HTERT RPE-1 (cell line): ENCODE results near the gene IL1RAPL1.

Experiments
- in situ Hi-C: fragments of 300-500 bp; cut with MboI; formaldehyde crosslinking; loops from 4 replicates; pipeline ENCODE4 v1.14.3; 2020; ENCODE audit warnings: low sequenced_read_pairs

The IL1RAPL1 gene

DNA sequence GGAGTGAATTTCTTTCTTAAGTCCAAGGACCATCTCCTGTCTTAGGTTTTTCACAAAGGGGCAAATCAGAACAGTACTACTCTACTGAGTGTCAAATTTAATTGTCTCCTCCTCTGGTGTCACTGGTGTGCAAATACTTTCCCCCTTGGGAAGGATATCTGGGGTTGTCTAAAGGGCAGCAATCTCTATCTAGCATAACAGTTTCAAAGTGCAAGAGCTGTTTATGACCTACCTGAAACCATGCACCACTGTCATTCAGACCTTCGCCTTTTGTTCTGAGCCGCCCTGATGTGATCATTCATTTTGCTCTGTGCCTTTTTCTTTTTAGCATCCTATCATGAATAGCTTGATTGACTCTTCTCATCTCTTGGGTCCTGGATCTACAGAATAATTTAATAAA, 39.3 kb downstream of the IL1RAPL1 start:
- in situ Hi-C loops: no loop called here

DNA sequence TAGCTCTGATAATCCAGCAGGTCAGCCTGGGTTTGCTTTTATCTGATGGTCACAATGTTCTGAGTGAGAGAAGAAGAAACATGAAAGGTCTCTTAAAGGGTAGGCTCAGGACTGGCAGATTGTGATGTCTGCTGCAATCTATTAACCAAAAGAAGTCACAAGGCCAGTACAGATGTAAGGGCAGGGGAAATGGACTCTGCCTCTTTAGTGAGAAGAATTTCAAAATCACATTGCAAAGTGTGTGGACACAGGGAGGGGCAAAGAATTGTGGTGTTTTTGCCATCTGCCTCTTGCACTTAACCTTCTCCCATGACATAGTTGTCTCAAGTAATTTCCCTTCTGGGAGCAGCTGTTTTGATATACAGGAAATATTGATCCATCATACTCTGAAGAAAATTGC, 40.9 kb downstream of the IL1RAPL1 start:
- in situ Hi-C loops: no loop called here

GRCh38 chrX:28638775-28639174, 51.5 kb downstream of the IL1RAPL1 start:
- in situ Hi-C loops: no loop called here

DNA sequence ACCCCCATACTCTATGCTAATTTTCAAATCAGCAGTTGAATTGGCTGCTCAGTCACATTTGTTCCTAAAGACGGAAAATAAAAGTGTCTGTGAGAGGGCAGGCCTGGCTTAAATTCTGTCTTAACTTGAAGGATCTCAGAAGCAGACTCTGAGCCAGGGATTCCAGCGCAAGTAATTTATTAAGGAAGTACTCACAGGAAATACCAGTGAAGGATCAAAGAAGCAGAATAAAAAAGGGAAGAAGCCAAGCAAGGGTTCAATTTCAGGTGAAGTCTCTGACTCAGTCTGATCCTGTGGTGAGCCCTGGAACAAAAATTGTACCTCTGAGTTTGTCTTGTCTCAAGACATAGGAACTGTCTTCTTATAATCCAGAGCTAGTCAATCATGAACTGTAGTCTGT, 52.2 kb downstream of the IL1RAPL1 start:
- in situ Hi-C loops: no loop called here

DNA sequence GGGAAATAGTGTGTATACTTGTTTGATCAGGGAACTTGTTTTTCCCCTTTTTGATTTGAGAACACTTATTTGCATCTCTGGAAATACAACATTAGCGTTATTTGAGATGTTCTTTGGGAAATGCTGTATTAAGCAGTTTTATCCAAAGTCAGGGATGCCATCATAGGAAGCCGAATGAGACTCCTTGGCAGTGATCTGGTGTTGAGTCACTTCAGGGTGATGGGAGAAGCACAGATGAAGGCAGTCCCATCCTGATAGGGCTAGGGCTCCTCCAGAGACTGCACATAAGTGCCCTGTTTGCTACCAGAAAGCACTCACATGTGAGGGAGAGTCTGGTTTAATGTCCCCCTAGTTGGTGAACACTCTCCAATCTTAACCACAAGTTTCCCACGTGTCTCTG, 62.3 kb downstream of the IL1RAPL1 start:
- in situ Hi-C loops: no loop called here

DNA sequence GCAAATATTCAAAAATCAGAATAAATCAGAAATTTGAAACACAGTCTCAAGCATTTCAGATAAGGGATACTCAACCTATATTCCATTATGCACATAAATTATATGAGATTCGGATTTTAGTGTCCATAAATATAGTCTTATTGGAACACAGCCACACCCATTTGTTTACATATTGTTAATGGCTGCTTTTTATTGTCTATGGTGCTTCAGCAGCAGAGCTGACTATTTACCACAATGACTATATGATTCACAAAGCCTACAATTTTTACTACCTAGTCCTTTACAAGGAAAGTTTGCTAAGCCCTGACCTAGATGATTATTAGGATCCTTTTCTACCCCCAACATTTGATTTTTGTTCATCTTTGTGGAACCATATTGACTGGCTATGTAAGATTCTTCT, 63.9 kb downstream of the IL1RAPL1 start:
- in situ Hi-C loops: no loop called here

- in situ Hi-C loops: no loop called here
Observed at GRCh38 chrX:28659269-28659668, 72.0 kb downstream of the IL1RAPL1 start.

DNA sequence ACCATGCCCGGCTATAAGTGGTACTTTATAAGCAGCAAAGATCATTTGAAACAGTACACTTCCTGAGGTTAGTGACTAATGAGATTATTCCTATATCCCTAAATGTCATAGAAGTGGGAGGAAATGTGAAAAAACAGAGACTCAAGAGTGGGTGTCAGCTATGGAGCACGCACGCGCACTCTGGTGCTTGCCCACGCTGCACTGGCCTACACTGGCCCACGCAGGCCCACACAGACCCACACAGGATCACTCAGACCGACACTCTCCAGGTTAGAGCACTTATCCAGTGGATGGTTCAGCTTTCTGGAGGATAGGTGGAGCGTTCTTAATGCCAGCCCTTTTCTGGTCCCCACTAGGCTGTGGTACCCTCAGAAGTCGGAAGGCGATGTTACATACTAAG, 78.5 kb downstream of the IL1RAPL1 start:
- in situ Hi-C loops: no loop called here

DNA sequence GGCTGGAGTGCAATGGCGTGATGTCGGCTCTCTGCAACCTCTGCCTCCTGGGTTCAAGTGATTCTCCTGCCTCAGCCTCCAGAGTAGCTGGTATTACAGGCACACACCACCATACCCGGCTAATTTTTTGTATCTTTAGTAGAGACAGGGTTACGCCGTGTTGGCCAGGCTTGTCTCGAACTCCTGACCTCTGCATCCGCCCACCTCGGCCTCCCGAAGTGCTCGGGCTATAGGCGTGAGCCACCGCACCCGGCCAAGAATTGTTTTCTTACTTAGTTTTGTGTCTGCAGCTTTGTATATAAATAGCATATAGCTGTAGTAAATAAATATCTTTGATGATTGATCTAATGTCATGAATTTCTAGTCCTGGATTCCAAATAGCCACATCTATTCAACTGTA, 81.1 kb downstream of the IL1RAPL1 start:
- in situ Hi-C loops: no loop called here

DNA sequence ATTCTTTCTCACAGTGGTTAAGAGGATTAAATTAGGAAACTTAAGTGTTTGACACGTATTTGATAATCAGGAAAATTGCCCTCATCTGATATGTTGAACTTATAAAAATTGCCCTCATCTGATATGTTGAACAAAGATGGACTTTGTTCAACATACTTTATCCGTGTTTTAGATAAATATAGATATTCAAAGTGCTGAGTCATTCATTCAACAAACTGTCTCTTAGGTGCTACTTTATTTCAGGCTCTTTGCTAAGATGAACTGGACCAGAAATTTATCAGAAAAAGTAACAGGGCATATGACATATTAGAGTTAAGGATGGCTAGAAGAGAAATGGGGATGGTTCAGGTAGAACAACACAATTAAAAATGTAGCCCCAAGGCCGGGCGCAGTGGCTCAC, 81.7 kb downstream of the IL1RAPL1 start:
- in situ Hi-C loops: no loop called here

DNA sequence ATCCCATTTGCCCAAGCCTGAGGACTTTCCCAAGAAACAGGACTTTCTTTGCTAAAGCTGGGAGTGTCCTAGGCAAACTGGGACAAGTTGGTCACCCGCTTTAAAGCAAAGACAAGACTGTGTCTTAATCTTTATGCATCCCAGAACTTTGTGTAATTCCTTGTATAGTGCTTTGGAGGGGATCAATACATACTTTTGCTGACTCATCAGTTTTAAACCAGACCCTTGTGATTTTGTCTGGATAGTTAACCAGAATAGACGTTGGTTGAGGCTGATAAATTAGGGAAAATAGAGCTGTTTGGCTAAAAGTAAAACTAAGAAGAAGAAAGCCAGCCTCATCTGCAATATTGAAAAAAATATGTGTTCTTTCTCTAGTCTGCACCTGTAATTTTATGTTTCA, 82.8 kb downstream of the IL1RAPL1 start:
- in situ Hi-C loops: no loop called here

DNA sequence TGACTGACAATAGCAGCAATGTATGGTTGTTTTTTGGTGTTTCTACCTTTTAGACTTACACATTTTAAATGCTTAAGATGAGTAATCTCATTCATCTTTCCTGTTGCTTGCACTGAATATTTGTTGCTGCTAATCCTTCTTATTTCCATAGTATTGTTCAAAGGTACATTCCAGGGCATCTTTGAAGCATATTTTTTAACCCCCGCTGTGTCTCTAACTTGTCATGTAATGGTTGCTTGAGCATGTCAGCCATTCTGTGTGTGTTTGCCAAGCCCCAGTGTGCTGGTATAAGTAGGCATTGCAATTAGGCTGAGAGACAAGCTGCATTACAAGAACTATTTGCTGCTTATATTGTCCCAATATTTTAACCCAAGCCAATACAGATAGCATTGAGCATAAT, 87.9 kb downstream of the IL1RAPL1 start:
- in situ Hi-C loops: no loop called here

- in situ Hi-C loops: no loop called here
Observed at GRCh38 chrX:28693101-28693500, 105.9 kb downstream of the IL1RAPL1 start.

- in situ Hi-C loops: no loop called here
Observed at GRCh38 chrX:28697732-28698131, 110.5 kb downstream of the IL1RAPL1 start.

DNA sequence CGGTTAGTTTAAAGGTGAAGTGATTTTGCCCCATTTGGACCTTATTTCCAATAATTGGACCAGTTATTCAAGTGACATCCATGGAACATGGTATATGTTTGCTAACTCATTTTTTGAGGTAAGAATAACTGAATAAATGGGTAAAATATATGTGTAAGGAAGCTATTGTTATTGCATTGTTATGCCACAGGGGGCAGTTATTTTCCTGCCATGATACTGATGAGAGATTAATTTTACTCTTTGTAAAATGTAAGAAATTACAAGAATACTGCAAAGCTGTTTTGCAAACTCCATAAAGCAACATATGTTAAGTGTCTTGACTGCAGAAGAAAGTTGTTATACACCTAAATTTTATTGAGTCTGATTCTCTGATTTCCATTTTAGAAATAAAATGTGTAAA, 114.0 kb downstream of the IL1RAPL1 start:
- in situ Hi-C loops: no loop called here

DNA sequence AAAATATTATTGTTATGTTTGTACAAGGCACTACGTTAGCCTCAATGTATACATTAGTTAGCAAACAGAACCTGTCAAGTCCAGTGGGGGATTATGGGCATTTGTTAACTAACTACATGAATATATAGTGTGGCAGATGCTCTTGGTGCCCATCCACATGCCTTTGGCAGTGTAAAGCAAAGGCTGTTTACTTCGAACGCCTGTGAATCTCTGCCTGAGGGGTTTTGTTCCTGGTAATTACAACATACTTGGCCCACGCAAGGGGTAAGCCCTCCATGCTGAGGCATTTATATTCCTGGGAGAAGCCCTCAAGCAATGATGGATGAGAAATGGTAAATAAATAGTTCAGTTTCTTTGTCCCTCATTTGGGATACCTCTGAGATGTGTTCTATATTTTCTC, 119.7 kb downstream of the IL1RAPL1 start:
- in situ Hi-C loops: no loop called here

- in situ Hi-C loops: no loop called here
Observed at GRCh38 chrX:28709421-28709820, 122.2 kb downstream of the IL1RAPL1 start.

DNA sequence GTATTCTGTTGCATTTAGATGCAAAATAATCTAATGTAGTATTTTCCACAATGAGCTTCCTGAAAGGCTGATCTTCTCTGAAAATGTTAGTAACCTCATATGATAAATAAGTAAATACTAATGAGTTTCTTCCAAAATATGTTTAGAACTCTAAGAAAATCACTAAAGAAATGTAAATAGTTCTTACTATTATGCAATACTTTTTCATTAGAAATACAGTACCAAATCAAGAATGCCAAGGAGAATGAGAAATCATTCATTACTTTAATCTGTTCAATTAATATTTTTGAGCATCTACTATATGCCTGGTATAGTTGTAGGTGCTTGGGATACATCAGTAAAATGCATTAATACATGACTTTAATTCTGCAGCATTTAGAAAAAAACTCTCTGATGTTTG, 130.6 kb downstream of the IL1RAPL1 start:
- in situ Hi-C loops: no loop called here

GRCh38 chrX:28718450-28718849, 131.2 kb downstream of the IL1RAPL1 start:
- in situ Hi-C loops: no loop called here

- in situ Hi-C loops: no loop called here
Observed at GRCh38 chrX:28719620-28720019, 132.4 kb downstream of the IL1RAPL1 start.

DNA sequence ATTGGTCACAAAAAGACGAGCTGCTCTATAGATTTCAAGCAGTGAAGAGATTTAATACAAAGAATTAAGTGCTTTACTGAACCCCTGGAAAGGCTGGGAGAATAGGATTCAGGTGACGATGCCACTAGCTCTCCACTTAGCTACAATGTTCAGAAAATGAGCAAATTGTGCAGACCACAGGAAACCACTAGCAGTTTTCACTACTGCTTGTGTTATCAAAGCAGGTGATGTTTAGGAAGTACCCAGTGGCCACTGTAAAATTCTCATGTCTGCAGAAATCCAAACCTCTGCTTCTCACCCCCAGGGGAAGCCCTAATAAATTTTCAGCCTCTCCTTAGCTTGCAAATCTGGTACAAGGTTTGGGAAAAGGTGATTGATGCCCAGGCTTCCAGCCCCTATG, 165.1 kb downstream of the IL1RAPL1 start:
- in situ Hi-C loops: no loop called here

DNA sequence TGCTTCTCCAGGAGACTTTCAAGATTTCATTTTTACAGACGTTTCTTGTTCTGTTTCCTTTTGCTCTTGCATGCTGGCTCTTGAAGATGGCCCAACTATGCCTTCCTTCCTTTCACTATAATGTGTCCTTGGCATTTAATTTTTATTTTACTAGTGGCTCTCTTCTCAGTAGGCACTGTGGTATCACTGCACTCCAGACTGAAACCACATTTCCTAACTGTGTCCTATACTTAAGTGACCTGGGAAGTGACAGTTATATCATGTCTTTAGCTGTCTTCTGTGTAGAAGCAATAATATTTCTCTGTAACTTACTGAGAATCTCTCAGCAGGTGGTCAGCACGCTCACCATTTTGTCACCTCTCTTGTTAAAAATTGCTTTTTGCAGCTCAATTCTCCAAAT, 168.9 kb downstream of the IL1RAPL1 start:
- in situ Hi-C loops: no loop called here

DNA sequence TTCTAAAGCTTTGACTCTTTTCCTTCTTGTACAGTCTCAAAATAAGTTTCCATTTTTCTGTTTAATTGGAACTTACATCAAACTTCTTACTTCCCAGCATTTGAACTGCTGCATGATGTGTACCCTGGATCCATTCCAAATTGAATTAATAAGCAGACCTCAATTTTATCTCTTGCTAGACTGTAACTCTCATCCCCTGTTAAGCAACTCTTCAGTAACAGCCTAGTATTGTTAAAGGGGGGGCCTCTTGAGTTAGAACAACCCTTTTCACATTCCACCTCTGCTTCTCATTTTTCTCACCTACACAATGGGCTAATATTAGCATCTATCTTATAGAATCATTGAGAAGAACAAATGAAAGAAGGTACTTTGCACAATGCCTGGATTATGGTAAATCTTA, 169.4 kb downstream of the IL1RAPL1 start:
- in situ Hi-C loops: no loop called here

DNA sequence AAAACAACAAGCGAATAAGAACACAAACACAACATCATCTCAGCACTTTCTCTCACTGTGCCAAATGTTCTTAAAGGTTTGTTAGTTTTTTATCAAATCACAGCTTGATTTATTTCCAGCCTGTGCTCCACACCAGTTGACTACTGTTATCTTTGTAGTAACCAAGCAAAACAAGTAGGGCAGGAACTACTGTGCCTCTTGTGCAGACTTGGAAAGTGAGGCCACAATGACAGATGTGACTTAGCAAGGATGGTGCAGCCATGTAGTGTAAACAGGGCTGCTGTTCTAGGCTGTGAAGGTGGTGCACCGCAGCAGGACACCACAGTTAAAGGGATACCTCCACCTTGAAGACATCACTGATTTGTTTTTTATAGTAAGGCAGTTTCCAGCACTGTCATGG, 170.0 kb downstream of the IL1RAPL1 start:
- in situ Hi-C loops: no loop called here
